Smooth muscle cell (in vitro differentiated cells): ENCODE measurements around the gene ANKS1A. TPM values are rescaled to one million over a fixed set of nuclear protein-coding genes. Genes with fewer than 3 reads are reported as not detected.

Source experiments
- DNase-seq: peaks from one replicate; lab custom pipeline; 2025; ENCODE audit not compliant: unreplicated experiment; lab: John Stamatoyannopoulos, UW
- H2AFZ ChIP-seq: fragments of 200-600 bp; sonication (generic); 2 replicates; pipeline ENCODE4 v1.6.0; 2016; ENCODE audit warnings: antibody characterized with exemption, low read depth, mild to moderate bottlenecking
- H3F3A ChIP-seq: fragments of 200-600 bp; sonication (generic); 2 replicates; pipeline ENCODE4 v1.6.0; 2017; ENCODE audit warnings: antibody characterized with exemption, low read depth
- H3K27ac ChIP-seq: fragments of 200-600 bp; sonication (generic); 2 replicates; pipeline ENCODE4 v1.5.1; 2016; ENCODE audit warnings: low read depth, mild to moderate bottlenecking
- H3K27me3 ChIP-seq: fragments of 200-600 bp; sonication (generic); 2 replicates; pipeline ENCODE4 v1.6.1; 2016; ENCODE audit warnings: low read depth, mild to moderate bottlenecking
- H3K36me3 ChIP-seq: fragments of 200-600 bp; sonication (generic); 2 replicates; pipeline ENCODE4 v1.5.1; 2016; ENCODE audit warnings: low read depth
- H3K4me1 ChIP-seq: fragments of 200-600 bp; sonication (generic); 2 replicates; pipeline ENCODE4 v1.5.1; 2016; ENCODE audit warnings: low read depth
- H3K4me2 ChIP-seq: fragments of 200-600 bp; sonication (generic); 2 replicates; pipeline ENCODE4 v1.6.0; 2016; ENCODE audit warnings: mild to moderate bottlenecking
- H3K4me3 ChIP-seq: fragments of 200-600 bp; sonication (generic); 2 replicates; pipeline ENCODE4 v1.5.1; 2016; ENCODE audit warnings: mild to moderate bottlenecking
- H3K79me2 ChIP-seq: fragments of 200-600 bp; sonication (generic); 2 replicates; pipeline ENCODE4 v1.6.0; 2016; ENCODE audit warnings: low read depth, mild to moderate bottlenecking
- H3K9ac ChIP-seq: fragments of 200-600 bp; sonication (generic); 2 replicates; pipeline ENCODE4 v1.6.0; 2016; ENCODE audit warnings: low read depth
- H3K9me3 ChIP-seq: fragments of 200-600 bp; sonication (generic); replicated peaks from 2 replicates; pipeline ENCODE4 v1.5.1; 2016; ENCODE audit warnings: low read depth
- H4K20me1 ChIP-seq: fragments of 200-600 bp; sonication (generic); 2 replicates; pipeline ENCODE4 v1.6.0; 2016; ENCODE audit warnings: low read depth
- CTCF ChIP-seq: fragments of 200-600 bp; sonication (generic); IDR thresholded peaks from 2 replicates; pipeline ENCODE4 v1.5.1; 2017; ENCODE audit warnings: borderline replicate concordance, mild to moderate bottlenecking, antibody characterized with exemption; ENCODE audit not compliant: insufficient read depth, poor library complexity, severe bottlenecking
- WGBS: methylation state at CpG from one replicate; pipeline ENCODE4 v1.1.7; 2016; ENCODE audit warnings: low lambda C conversion rate; 5-methylcytosine and 5-hydroxymethylcytosine counted together
- polyA plus RNA-seq: library from polyadenylated mRNA; unstranded; fragments of >200 nt; fragmentation: Nextera tagmentation; extraction: Ambion mirVana; gene quantifications from 2 replicates; pipeline ENCODE4 v1.2.1, GENCODE V29; 2016
- total RNA-seq: library from RNA; depleted of rRNA; stranded (reverse); fragments of >200 nt; gene quantifications from 2 replicates; pipeline ENCODE4 v1.2.3, GENCODE V29; 2014

Gene ANKS1A
- total and polyA plus RNA-seq, 2 experiments from 2014 or later = 28.9 to 39.2 TPM

GRCh38 chr6:35092362-35093117 lies 203.5 kb downstream of the ANKS1A start:
- Histone ChIP-seq H3F3A (peaks cover 32% of the 10 kb centered on the region), H4K20me1 (no peaks in the 10 kb centered on the region), H3K4me3 (no peak overlapping the region), H3K27me3 (no peaks in the 10 kb centered on the region), H3K36me3 (no peaks in the 10 kb centered on the region), H3K9me3 (no peaks in the 10 kb centered on the region), H2AFZ (no peak overlapping the region), H3K9ac (peak overlapping the region; percentile 64), H3K4me1 (peaks cover 37% of the 10 kb centered on the region), H3K4me2 (peak overlapping the region; percentile 52), H3K79me2 (no peaks in the 10 kb centered on the region), H3K27ac (peak overlapping the region; percentile 95)
- DNase-seq = peak; percentile 16
- WGBS = 37% methylated on average over 5 of the region's 5 CpGs
- no peak for TF ChIP-seq CTCF

- no peak overlapping the region for H2AFZ ChIP-seq
- H3K4me1 ChIP-seq = peaks cover 37% of the 10 kb centered on the region
- no peak for TF ChIP-seq CTCF
- H3F3A ChIP-seq = peaks cover 37% of the 10 kb centered on the region
- H4K20me1 ChIP-seq = no peaks in the 10 kb centered on the region
- no peaks in the 10 kb centered on the region for H3K9me3 ChIP-seq
- H3K36me3 ChIP-seq = no peaks in the 10 kb centered on the region
- peak overlapping the region; percentile 95 for H3K27ac ChIP-seq
- H3K27me3 ChIP-seq = no peaks in the 10 kb centered on the region
- no peak for DNase-seq
- WGBS = 69% methylated on average over 5 of the region's 5 CpGs
- peak overlapping the region; percentile 52 for H3K4me2 ChIP-seq
- no peaks in the 10 kb centered on the region for H3K79me2 ChIP-seq
- no peak overlapping the region for H3K4me3 ChIP-seq
- H3K9ac ChIP-seq = peak overlapping the region; percentile 64
Observed at GRCh38 chr6:35093118-35093445, 204.0 kb downstream of the ANKS1A start.

- 87% methylated on average over 6 of the region's 6 CpGs for WGBS
- H3K79me2 ChIP-seq = no peaks in the 10 kb centered on the region
- H3K27me3 ChIP-seq = no peaks in the 10 kb centered on the region
- H3K4me1 ChIP-seq = peaks cover 37% of the 10 kb centered on the region
- H3K36me3 ChIP-seq = no peaks in the 10 kb centered on the region
- no peaks in the 10 kb centered on the region for H4K20me1 ChIP-seq
- H3F3A ChIP-seq = peaks cover 37% of the 10 kb centered on the region
- H3K4me3 ChIP-seq = no peak overlapping the region
- DNase-seq = no peak
- H3K9me3 ChIP-seq = no peaks in the 10 kb centered on the region
- no peak overlapping the region for H2AFZ ChIP-seq
- no peak for TF ChIP-seq CTCF
- peak overlapping the region; percentile 95 for H3K27ac ChIP-seq
- no peak overlapping the region for H3K9ac ChIP-seq
- peak overlapping the region; percentile 52 for H3K4me2 ChIP-seq
Observed at GRCh38 chr6:35093783-35094182, 204.7 kb downstream of the ANKS1A start.

- no peaks in the 10 kb centered on the region for H3K79me2 ChIP-seq
- no peaks in the 10 kb centered on the region for H3K36me3 ChIP-seq
- no peak overlapping the region for H2AFZ ChIP-seq
- peak overlapping the region; percentile 52 for H3K4me2 ChIP-seq
- WGBS = 21% methylated on average over 4 of the region's 4 CpGs
- no peak for TF ChIP-seq CTCF
- H3K27ac ChIP-seq = peak overlapping the region; percentile 95
- no peaks in the 10 kb centered on the region for H4K20me1 ChIP-seq
- no peak overlapping the region for H3K9ac ChIP-seq
- H3K27me3 ChIP-seq = no peaks in the 10 kb centered on the region
- no peak for DNase-seq
- H3K4me3 ChIP-seq = no peak overlapping the region
- peaks cover 36% of the 10 kb centered on the region for H3K4me1 ChIP-seq
- H3K9me3 ChIP-seq = no peaks in the 10 kb centered on the region
- H3F3A ChIP-seq = peaks cover 35% of the 10 kb centered on the region
Observed at GRCh38 chr6:35094183-35094582, 205.1 kb downstream of the ANKS1A start.
